ENCODE measurements around the gene GUSB. TPM values are rescaled to one million over a fixed set of nuclear protein-coding genes. Genes with fewer than 3 reads are reported as not detected.
A peak's percentile ranks its signal among the peaks of the same experiment; 100 is the strongest.

GUSB gene
- total and polyA plus RNA-seq, 9 of the 15 experiments (the other 6 are each of a cell fraction or from before 2014, with no cell fraction given), result 22.7 to 102 (median 60.1) TPM

DNA sequence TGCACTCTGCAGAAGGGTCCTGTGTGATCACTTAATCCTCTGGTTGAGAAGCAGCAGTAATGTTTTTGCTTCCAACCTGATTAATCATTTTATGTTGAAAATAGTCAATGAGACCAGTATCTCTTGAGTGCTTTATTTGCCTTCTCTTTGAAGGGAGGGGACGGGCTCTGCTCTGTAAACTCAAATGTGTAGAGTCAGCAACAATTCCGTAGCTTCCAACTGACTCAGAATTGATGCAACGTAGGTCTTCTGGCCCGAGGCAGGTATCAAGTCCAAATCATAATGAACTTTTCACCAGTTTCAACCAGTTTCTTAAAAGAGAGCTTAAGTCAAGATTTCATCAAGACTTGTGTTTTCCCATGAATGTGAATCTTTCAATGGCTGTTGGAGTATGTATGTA lies 26.3 kb downstream of the GUSB start:
- H4K20me1 ChIP-seq (replicated peaks; ENCODE audit: control insufficient read depth, insufficient read depth, low read length), result no peaks in the 10 kb centered on the region; the same call in 1 of the 2 replicates
- no peaks in the 10 kb centered on the region for H3K9me1 ChIP-seq (ENCODE audit: control insufficient read depth, insufficient read depth, low read length)
- no peak overlapping the region for H3K27ac ChIP-seq (ENCODE audit: extremely low read depth, low read depth, low read length)
- in situ Hi-C loops (cut with MboI) (no loop called here), intact Hi-C loops (cut with micrococcal nuclease) (no loop called here)
- no peaks in the 10 kb centered on the region for H3K27me3 ChIP-seq (ENCODE audit: control insufficient read depth in 2 of 2, insufficient read depth in 2 of 2, low read length in 2 of 2)
- ChIA-PET CTCF (ENCODE audit: low intra/inter-chr PET ratio) (no interaction called here), POLR2A (interaction anchor here (0.6 kb wide), 1 partner anchor 13 kb away, joined by 3 read pairs; no protein-coding TSS in a partner anchor)
- no peak overlapping the region for H2AFZ ChIP-seq (ENCODE audit: low read depth, low read length)
- H3K4me1 ChIP-seq (replicated peaks in 1 of 2; ENCODE audit: control insufficient read depth in 2 of 2, insufficient read depth in 2 of 2, low read length in 2 of 2), result no peaks in the 10 kb centered on the region; a peak in 1 of 5 replicates
- WGBS (ENCODE audit: insufficient coverage, low coverage, missing lambda C conversion rate), result 93% methylated on average over 4 of the region's 4 CpGs
- TF ChIP-seq ZNF316 (IDR thresholded peaks at IDR 0.05) (peak; percentile 74; the same call in 1 of the 2 replicates), ZNF780A (CRISPR knock-in tag; IDR thresholded peaks at IDR 0.05) (no peak), ZBTB7A (IDR thresholded peaks at IDR 0.05; ENCODE audit: borderline replicate concordance, control insufficient read depth, low read depth, low read length) (no peak), ZKSCAN8 (CRISPR knock-in tag; IDR thresholded peaks at IDR 0.05) (no peak), MAFG (tag; conservative IDR thresholded peaks at IDR 0.05) (peak; percentile 37; the same call in 1 of the 2 replicates), MLX (CRISPR knock-in tag; conservative IDR thresholded peaks at IDR 0.05) (no peak), MAFF (IDR thresholded peaks at IDR 0.05; ENCODE audit: low read length) (peak; percentile 61), C11orf30 (IDR thresholded peaks at IDR 0.05; ENCODE audit: low read depth) (peak; percentile 55), CREBBP (IDR thresholded peaks at IDR 0.05; ENCODE audit: low read depth, low read length) (no peak)
- TF ChIP-seq, protein P1, sequence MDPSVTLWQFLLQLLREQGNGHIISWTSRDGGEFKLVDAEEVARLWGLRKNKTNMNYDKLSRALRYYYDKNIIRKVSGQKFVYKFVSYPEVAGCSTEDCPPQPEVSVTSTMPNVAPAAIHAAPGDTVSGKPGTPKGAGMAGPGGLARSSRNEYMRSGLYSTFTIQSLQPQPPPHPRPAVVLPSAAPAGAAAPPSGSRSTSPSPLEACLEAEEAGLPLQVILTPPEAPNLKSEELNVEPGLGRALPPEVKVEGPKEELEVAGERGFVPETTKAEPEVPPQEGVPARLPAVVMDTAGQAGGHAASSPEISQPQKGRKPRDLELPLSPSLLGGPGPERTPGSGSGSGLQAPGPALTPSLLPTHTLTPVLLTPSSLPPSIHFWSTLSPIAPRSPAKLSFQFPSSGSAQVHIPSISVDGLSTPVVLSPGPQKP (CRISPR knock-in tag; IDR thresholded peaks at IDR 0.05), result no peak
- no peak overlapping the region for H3K4me3 ChIP-seq
- H3K79me2 ChIP-seq (ENCODE audit: control insufficient read depth, insufficient read depth, low read length), result no peaks in the 10 kb centered on the region
- FAIRE-seq (no peak), ATAC-seq (no peak), DNase-seq (ENCODE audit: extremely low read depth in 1 of 4, low spot score in 3 of 4) (no peak)
- no peaks in the 10 kb centered on the region for H3K9me3 ChIP-seq (replicated peaks; ENCODE audit: control insufficient read depth, insufficient read depth, low read depth, low read length)
- no TSS peak for BruUV-seq (replicated peaks)
- peaks cover 68% of the 10 kb centered on the region for H3K36me3 ChIP-seq (ENCODE audit: control insufficient read depth, insufficient read depth, low read length)
- no peak overlapping the region for H3K9ac ChIP-seq (ENCODE audit: insufficient read depth in 1 of 2, low read depth in 2 of 2, low read length in 2 of 2)
- no peak overlapping the region for H3K4me2 ChIP-seq (ENCODE audit: insufficient read depth, low read length)

Measured in K562 (cell line).